Measurements from ENCODE around the gene GRK2. TPM values are rescaled to one million over a fixed set of nuclear protein-coding genes. Genes with fewer than 3 reads are reported as not detected.

The GRK2 gene
- total and polyA plus RNA-seq, 2 of the 13 experiments (the other 11 are each of a cell fraction or from before 2014, with no cell fraction given) = 31.3 to 42.4 TPM

DNA sequence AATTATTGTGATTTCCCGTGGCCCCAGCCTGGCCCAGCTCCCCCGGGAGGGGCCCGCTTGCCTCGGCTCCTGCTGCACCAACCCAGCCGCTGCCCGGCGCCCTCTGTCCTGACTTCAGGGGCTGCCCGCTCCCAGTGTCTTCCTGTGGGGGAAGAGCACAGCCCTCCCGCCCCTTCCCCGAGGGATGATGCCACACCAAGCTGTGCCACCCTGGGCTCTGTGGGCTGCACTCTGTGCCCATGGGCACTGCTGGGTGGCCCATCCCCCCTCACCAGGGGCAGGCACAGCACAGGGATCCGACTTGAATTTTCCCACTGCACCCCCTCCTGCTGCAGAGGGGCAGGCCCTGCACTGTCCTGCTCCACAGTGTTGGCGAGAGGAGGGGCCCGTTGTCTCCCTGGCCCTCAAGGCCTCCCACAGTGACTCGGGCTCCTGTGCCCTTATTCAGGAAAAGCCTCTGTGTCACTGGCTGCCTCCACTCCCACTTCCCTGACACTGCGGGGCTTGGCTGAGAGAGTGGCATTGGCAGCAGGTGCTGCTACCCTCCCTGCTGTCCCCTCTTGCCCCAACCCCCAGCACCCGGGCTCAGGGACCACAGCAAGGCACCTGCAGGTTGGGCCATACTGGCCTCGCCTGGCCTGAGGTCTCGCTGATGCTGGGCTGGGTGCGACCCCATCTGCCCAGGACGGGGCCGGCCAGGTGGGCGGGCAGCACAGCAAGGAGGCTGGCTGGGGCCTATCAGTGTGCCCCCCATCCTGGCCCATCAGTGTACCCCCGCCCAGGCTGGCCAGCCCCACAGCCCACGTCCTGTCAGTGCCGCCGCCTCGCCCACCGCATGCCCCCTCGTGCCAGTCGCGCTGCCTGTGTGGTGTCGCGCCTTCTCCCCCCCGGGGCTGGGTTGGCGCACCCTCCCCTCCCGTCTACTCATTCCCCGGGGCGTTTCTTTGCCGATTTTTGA is 19.5 kb downstream of the GRK2 start:
- CTCF ChIA-PET (ENCODE audit: low intra/inter-chr PET ratio, low total read pairs) = no interaction called here
- Histone ChIP-seq H4K20me1 (ENCODE audit: insufficient read depth, low read length) (no peaks in the 10 kb centered on the region), H3K27ac (ENCODE audit: extremely low read length, insufficient read depth, low read length) (peak overlapping the region; percentile 100), H2AFZ (ENCODE audit: low read length) (no peak overlapping the region), H3K4me2 (ENCODE audit: low read depth, low read length) (no peak overlapping the region), H3K36me3 (replicated peaks in 1 of 2; ENCODE audit: control insufficient read depth in 1 of 2, insufficient read depth in 2 of 2, low read length in 2 of 2) (peaks cover 25 to 52% of the 10 kb centered on the region in 2 experiments; a peak in 4 of 5 replicates), H3K9me3 (ENCODE audit: low read length) (no peaks in the 10 kb centered on the region), H3K4me3 (replicated peaks in 1 of 3; ENCODE audit: insufficient read depth in 1 of 3, low read depth in 2 of 3, low read length in 3 of 3) (no peak overlapping the region), H3K9ac (ENCODE audit: insufficient read depth, low read depth, low read length) (no peak overlapping the region), H3K27me3 (ENCODE audit: control insufficient read depth in 1 of 2, insufficient read depth in 2 of 2, low read length in 2 of 2) (no peaks in the 10 kb centered on the region), H3K79me2 (ENCODE audit: insufficient read depth, low read length) (peaks cover 12% of the 10 kb centered on the region), H3K4me1 (ENCODE audit: insufficient read depth, low read length) (peaks cover 29% of the 10 kb centered on the region)
- no peak for TF ChIP-seq MAFG (CRISPR knock-in tag; IDR thresholded peaks at IDR 0.05)
- TF ChIP-seq AGO2 (optimal IDR thresholded peaks at IDR 0.05; ENCODE audit: low read depth, low read length) = peak; percentile 73
- peak; percentile 86 for TF ChIP-seq HNRNPL (IDR thresholded peaks at IDR 0.05; ENCODE audit: low read depth, low read length)
- no peak for TF ChIP-seq NFIB (CRISPR knock-in tag; IDR thresholded peaks at IDR 0.05; ENCODE audit: borderline replicate concordance)
- no peak for TF ChIP-seq SYNCRIP (IDR thresholded peaks at IDR 0.05; ENCODE audit: insufficient read depth, low read depth, low read length)
- no peak for TF ChIP-seq CENPT (CRISPR knock-in tag; IDR thresholded peaks at IDR 0.05; ENCODE audit: low read depth)
- intact Hi-C loops (cut with micrococcal nuclease; ENCODE audit: unreplicated experiment) (no loop called here), in situ Hi-C loops (cut with HindIII; ENCODE audit: extremely low pct_ligation_motif_present, low pct_unique_long_range_greater_than_20kb) (no loop called here)
- ATAC-seq (no peak), FAIRE-seq (no peak), DNase-seq (ENCODE audit: low spot score) (no peak)
- no TSS peak for BruUV-seq (replicated peaks)
- POLR2A ChIA-PET = no interaction called here
- 99% methylated on average over 30 of the region's 39 CpGs for WGBS (ENCODE audit: low lambda C conversion rate)

Measured in HepG2 (cell line).